ENCODE measurements around the gene PLEKHA6.
"Not testable (repeated sequence)": the region's sequence is repeated elsewhere in the genome, so short reads cannot be mapped to it uniquely, and the experiment has no call there.

Gene PLEKHA6

DNA sequence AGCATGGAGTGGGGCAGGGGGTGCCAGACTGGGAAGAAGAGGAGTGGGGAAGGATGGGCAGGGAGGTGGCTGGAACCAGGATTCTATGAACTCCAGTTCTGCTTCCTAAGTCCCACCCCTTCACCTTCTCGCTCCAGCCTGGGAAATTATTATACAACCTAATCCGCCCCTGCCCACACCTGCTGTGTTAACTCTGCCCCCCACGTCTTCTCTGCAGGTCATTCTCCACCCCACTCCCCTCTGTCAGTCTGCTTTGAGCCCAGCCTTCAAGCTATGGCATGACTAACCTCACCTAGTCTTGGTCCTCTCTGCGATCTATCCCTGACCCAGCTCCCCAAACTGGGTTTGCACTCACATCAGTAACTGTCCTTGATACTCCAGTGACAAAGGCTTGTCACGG is 99.9 kb downstream of the PLEKHA6 start:
- no peak for DNase-seq

DNA sequence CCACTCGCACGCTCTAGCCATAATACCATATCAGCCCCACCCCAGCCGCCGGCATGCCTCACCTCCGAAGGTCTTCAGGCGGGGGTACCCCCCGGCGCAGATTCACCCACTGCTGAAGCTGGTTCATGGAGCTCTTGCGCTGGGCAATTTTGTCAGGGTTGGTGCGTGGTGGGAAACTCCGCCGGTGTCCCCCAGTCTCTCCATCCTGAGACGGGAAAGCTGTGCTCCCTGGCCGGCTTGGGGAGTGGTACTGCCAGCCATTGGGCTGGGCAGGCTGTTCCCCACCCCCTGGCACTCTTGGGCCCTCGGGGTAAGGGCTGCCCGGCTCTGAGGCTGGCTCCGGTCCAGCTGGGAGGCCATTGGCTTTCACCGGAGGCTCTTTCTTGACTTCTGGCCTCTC is 100.5 kb downstream of the PLEKHA6 start:
- no peak for DNase-seq

DNA sequence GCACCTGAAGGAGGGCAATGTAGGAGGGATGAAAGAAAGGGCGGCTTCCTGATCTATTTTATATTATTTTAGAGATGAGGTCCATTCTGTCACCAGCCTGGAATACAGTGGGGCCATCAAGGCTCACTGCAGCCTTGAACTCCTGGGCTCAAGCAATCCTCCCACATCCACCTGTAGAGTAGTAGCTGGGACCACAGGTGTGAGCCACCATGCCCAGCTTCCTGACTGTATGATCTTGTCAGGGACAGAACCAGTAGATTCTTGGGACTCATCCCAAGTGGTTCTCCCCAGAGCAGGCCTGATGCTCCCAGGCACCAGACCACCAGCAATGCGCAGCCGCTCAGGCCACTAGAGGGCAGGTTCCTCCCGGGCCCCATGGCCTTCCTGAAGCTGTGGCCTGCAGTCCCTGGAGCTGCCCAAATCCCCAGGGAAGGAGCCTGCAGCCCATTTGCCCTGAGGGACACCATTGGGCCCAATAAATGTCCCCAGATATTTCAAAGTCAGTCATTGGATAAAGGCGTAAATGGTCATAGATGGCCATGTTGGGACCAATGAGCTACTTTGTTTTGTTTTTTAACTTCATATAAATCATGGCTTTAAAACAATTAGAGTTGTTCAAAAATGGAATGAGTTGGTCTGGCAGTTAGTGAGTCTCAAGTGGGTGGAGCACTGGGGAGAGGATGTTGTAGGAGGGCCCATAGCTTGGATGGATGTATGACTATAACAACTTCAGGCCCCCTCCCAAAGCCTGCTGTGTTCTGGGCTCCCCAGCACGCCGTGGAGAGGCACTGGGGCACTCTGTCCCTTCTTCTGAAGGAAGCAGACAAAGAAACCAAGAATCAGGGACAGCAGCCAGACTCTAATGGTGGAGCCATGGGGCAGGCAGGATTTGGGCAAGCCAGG is 101.3 kb downstream of the PLEKHA6 start:
- no peak for DNase-seq

DNA sequence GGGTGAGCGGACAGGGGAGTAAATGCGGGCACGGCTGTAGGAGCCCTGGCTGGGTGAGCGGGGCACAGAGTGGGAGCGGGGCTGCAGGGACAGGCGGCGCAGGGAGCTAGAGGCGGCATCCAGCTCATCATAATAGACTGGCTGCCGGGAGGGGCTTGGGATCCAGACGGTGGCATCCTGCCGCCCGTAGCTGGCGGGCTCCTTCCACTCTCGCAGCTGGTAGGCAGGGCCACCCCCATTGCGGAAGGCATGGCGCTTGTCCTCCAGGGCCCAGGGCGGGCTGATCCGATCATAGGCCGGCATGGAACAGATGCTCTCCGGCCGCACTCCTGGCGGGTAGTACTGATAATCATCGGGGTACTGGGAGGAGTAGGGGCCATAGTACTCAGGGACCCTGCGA is 102.3 kb downstream of the PLEKHA6 start:
- DNase-seq: no peak

DNA sequence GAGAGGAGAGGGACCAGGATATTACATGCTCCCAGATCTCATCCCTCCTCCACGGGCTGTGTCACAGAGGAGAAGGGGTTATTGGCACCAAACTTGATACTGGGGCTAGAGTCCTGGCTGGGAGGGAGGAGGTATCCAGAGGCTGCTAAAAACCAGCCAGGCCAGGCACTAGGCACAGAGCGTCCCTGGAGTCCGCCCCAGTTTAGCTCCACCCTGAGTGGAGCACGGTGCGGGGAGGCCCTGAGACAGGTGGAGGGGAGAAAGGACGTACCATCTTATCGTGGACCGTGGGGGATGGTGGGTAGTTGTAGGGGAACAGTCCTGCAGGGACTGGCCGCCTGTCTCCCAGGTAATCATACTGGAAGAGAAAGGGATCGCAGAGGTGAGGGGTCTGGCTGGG is 103.2 kb downstream of the PLEKHA6 start:
- DNase-seq: no peak

DNA sequence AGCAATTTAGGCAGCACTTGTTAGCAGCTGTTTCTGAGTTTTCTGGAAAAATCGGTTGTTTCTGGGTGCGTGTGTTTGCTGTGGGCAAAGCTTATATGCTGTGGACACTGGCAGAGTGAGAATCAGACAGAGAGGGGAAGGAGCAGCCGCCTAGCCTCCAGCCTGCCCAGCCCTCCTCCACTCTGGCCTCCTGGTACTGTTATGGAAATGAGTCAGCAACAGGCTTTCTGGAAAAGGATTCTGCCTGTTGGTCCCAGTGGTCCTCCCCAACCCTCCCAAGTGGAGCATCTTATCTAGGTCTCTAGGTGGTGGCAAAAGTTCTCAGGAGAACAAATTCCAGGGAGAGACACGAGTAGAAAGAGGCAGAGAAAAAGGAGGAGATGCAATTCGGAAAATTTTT is 103.8 kb downstream of the PLEKHA6 start:
- no peak for DNase-seq

DNA sequence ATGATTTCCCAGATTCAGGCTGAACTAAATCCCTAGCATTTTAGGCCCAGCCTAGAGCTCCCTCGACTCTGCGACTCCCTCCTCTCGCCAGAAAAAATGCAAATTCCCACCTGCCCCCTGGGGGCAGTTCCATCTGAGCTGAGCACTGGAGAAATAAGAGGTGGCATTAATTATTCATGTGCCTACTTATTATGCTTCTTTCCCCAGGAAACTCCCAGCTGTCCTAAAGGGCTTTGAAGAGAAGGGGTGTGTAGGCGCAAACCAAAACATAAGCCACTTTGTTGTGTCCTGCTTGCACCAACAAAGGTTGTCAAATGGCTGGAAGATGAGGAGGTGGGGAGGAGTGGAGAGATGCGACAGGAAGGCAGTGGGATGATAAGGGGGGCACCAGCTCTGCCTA is 104.5 kb downstream of the PLEKHA6 start:
- DNase-seq: no peak

DNA sequence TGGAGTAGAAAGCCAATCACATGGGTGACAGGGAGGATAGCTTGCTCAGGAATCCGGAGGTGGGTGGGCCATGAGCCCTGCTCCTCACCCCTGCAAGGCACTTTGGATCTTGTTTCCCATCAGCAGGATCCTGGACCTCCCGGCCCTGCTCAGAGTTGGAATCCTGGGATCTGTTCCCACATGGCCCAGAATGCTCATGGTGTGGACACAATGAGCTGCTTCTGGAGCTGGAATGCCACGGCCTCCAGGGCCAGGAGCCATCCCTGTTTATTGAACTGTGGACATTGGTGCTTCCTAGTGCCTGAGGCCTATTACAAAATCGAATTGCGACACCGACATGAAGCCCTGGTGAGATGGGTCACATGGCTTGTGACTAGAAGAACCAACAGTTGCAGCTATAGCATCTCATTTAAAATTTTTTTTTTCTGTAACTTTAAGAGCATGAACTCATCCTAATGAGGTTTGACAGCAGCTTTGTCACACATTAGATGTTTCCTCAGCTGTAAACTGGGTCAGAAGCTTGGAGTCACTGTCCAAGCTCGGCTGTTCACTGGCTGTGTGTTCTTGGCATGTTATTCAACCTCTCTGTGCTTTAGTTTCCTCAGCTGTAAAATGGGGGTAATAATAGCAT is 105.6 kb downstream of the PLEKHA6 start:
- no peak for DNase-seq

DNA sequence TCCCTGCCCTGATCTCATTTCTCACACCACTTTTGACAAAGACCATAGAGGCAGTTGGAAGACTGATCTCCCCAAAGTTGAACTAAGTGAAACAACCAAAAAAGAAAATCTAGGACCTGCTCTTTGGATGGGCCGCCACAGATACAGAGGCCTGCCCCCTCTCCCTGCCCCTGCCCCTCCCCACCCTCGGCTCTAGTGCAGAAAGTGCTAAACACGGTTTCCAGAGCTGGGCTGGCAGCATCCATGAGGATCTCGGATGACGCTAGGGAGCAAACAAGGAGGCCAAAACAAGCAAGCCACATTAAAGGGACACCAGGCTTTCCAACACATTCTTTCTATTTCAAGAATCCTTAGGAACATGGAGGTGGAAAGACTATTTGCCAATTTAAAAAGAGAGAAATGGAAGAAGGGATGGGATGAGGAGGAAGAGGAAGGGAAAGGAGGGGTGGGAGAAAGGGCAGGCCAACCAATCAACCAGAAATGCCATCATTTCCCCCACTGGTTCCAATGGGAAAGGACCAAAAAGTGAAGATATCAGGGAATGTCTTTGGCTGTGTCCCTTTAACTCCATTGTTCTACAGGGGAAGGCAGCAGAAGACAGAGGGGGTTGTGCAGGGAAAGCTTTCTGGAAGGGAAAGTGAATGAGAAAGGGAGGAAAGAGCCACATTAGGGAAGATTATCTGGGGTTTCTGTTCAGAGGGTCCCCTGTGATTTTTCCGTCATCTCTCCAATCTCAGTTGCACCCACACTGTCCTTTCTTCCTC is 107.6 kb downstream of the PLEKHA6 start:
- DNase-seq: no peak

DNA sequence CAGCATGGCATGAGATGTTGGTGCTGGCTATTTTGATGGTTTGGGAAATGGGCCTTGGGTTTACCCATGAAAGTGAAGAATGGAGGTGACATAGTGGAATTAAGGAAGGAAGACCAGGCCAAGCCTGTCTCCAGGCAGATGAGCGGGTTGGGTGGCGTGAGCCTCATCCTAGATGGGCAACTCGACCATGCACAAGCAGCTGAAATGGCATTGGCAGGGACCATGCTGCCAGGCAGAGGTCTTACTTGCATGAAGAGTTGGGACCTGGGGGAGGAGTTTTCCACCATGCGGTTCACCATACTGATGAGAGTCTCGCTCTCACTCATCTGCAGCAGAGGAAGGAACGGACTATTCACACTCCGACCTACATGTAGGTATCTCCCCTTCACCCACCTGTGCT is 108.4 kb downstream of the PLEKHA6 start:
- no peak for DNase-seq

DNA sequence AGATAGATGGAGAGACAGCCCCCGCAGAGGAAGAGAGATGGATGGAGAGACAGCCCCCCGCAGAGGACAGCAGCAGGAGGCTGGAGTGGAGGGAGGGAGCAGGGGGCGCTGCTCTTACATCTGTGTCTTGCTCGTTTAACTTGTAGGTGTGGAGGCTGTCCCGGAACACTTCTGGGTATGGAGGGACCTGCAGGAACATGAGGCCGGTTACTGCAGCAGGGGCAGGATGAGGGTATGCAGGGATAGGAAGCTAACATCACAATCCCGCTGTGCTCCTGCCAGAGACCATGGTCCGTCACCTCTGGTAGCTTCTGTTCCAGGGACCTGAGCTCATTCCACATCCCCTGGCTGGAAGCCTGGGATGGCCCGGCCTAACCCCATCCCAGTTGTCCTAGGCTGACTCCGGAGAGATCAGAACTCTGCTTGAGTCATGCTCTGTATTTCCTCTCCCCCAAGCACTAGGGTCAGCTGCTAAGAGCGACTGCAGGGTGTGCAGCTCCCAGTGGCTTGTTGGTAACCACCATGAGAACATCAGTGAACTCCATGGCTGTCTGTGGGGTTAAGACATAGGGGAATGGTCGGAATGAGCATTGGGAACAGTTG is 109.2 kb downstream of the PLEKHA6 start:
- DNase-seq: no peak

DNA sequence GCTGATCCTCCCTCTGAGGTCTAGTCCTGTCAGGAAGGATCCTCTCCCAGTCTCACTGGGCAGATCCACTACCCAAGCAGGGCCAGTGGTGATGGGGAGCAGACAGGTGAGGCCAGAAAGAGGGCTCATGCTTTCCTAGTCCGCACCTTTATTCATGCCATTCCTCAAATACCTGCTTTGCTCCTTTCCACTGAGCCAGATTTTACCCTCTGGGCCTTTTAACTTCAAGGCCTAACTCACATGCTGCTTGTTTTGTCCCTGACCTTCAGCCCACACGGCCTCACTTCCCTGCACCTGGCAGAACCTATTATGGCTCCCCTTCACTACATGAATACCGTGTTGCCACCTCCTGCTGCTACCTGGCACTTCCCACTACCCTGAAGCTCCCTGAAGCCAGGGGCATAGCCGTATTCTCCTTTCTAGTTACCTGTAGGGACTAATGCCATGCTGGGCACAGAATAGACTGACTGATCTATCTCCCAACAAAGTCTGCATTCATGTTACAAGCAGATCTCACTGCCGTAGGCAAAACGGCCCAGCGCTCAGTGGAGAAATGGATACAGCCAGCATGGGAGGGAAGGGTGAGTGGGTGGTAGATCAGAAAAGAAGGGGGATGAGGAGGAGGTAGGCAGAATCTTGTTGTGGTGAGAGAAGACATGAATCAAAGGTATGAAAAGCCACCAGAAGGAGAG is 109.8 kb downstream of the PLEKHA6 start:
- DNase-seq: no peak

DNA sequence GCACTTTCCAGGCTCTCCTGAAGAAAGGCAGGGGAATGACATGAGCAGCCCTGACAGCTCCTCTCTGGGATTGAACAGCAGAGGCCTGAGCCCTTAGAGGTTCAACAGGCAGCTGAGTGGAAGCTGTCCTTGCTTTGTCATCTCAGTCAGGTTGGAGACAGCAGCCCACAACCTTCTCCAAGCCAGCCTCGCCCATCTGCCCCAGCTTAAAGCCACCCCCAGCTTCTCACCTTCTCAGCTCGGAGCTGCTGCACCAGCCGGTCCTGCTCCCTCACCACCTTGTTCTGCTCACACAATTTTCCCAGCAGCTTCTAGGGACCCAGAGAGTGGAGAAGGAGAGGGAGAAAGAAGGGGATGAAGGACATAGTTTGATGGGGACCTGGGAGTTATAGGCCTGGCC is 110.8 kb downstream of the PLEKHA6 start:
- DNase-seq: no peak

DNA sequence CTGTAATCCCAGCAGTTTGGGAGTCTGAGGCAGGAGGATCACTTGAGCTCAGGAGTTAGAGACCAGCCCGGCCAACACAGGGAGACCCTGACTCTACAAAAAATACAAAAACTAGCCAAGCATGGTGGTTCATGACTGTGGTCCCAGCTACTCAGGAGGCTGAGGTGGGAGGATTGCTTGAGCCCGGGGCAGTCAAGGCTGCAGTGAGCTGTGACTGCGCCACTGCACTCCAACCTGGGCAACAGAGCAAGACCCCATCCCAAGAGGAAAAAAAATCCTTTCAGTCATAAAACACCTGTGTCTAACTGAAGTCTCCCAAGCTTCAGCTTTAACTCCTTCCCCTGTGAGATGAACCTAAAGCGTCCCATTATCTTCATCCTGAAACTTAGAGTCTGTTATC is 112.9 kb downstream of the PLEKHA6 start:
- no peak for DNase-seq

DNA sequence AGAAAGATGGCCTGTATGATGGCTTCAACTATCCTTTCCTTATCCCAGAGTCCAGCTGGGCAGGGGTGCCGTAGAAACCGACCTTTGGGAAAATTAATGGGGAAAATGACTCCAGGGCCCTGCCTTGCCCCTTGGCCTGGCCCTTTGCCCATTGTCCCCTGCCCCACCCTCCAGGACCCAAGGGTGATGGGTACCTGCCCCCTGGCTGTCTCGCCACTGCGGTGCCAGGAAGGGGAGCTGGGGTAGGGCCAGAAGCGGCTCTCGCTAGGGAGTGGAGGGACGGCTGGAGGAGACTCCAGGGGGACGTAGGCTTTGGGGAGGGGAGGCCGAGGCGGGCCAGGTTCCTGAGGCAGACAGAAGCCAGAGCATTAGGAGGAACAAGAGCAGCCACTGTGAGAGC is 116.8 kb downstream of the PLEKHA6 start:
- no peak for DNase-seq

DNA sequence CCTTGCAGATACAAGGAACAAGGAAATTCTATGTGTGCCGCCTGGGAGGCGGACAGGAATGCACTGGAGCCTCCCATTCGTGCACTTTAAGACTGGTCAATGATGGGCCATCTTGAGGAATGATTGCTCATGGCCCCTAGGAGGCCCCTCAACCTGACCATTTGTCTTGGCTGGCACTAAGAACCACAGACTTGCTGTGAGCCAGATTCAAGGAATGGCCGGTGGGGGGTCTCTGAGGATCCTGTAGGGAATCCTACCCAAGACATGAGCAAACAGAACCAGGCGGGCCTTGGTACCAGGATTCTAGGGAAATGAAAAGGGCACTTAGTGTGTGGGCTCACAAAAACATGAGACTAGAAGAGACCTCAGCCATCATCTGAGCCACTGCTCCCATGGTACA is 117.8 kb downstream of the PLEKHA6 start:
- no peak for DNase-seq

DNA sequence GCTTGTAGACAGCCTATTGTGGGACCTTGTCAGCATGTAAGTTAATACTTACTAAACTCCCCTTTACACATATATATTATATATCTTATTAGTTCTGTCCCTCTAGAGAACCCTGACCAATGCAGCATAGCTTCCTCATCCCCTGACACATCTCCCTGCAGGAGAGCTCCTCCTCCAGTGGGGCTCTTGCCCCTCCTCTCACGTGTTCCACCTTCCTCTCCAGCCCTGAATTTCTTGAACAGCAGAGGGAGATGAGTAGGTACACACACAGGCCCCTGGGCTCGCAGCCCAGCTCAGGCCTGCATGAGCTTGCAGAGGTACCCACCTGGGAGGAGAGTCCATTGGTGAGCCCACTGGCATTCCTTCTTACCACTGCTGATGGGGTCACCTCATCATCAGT is 118.7 kb downstream of the PLEKHA6 start:
- DNase-seq: no peak

DNA sequence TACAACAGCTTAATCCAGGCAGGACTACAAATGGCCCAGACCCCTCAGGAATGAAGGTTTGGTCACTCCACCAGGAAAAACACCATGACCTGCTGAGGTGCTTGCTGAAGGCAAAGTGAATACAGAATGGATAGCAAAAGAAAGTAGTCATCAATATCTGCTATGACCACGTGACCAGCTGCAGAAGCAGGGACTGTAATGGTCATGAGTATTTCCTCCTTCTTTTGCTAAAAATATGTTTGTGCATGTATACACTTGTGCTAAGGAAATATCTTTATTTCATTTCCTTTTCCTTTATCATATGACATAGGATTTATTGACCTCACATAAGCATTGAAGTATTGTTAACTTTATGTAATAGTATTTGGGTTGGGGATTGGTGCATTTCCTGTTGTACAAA is 119.5 kb downstream of the PLEKHA6 start:
- no peak for DNase-seq

DNA sequence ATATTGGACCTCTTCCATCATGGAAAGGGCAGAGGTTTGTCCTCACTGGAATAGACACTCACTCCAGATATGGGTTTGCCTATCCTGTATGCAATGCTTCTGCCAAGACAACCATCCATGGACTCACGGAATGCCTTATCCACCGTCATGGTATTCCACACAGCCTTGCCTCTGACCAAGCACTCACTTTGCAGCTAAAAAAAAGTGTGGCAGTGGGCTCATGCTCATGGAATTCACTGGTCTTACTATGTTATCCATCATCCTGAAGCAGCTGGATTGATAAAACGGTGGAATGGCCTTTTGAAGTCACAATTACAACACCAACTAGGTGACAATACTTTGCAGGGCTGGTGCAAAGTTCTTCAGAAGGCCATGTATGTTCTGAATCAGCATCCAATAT is 120.3 kb downstream of the PLEKHA6 start:
- DNase-seq: not testable (repeated sequence)

DNA sequence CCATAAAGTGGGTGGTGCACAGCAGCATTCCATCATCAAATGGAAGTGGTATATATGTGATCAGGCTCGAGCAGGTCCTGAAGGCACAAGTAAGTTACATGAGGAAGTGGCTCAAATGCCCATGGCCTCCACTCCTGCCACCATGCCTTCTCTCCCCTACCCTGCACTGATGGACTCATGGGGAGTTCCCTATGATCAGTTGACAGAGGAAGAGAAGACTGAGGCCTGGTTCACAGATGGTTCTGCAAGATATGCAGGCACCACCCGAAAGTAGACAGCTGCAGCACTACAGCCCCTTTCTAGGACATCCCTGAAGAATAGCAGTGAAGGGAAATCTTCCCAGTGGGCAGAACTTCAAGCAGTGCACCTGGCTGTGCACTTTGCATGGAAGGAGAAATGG is 121.2 kb downstream of the PLEKHA6 start:
- DNase-seq: not testable (repeated sequence)

DNA sequence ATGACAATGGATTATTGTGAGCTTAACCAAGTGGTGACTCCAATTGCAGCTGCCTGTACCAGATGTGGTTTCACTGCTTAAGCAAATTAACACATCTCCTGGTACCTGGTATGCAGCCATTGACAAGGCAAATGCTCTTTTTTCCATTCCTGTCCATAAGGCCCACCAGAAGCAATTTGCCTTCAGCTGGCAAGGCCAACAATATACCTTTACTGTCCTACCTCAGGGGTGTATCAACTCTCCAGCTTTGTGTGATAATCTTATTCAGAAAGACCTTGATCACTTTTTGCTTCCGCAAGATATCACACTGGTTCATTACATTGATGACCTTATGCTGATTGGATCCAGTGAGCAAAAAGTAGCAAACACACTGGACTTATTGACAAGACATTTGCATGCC is 122.2 kb downstream of the PLEKHA6 start:
- DNase-seq: not testable (repeated sequence)

DNA sequence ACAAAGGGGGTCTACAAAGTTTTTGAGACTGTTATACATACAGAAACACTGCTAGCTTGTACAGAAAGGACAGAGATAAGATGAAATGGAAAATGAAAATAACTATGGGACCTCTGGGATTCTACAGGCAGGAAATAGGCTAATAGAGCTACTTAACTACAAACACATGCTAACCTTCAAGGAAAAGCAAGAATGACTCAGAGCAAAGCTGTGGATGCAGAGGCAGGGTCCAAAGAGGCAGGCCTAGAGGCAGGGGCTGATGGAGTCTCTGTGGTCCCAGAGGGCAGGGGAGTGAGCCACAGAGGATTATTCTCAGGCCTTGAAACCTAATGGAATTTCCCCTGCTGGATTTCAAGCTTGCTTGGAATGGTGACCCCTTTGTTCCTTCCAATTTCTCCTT is 127.2 kb downstream of the PLEKHA6 start:
- DNase-seq: no peak

DNA sequence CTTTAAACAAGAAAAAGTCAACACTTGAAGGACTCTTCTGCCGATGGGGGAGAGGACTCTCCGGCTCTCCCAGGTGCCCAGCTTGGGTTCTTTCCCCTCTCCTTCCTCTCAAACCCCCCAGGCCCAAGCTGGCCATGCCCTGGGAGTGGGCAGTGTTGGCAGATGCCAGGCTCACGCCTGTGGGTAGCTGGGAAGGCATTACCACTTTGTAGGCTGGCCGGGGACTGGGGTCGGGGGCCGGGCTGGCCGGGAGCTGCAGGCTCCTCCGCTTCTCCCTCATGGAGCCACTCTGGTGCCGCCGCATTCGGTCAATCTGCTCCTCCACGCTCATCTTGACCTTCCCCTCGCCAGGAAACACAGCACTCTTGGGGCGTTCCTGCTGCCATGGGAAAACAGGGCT is 129.5 kb downstream of the PLEKHA6 start:
- no peak for DNase-seq
